ENCODE results near the gene DXO. TPM values are rescaled to one million over a fixed set of nuclear protein-coding genes. Genes with fewer than 3 reads are reported as not detected.
"Not testable (repeated sequence)": the region's sequence is repeated elsewhere in the genome, so short reads cannot be mapped to it uniquely, and the experiment has no call there.

DXO gene
- total and polyA plus RNA-seq, 2 donors (not counting 1 experiment from before 2014, with no cell fraction given) = 36.1 to 150 TPM

DNA sequence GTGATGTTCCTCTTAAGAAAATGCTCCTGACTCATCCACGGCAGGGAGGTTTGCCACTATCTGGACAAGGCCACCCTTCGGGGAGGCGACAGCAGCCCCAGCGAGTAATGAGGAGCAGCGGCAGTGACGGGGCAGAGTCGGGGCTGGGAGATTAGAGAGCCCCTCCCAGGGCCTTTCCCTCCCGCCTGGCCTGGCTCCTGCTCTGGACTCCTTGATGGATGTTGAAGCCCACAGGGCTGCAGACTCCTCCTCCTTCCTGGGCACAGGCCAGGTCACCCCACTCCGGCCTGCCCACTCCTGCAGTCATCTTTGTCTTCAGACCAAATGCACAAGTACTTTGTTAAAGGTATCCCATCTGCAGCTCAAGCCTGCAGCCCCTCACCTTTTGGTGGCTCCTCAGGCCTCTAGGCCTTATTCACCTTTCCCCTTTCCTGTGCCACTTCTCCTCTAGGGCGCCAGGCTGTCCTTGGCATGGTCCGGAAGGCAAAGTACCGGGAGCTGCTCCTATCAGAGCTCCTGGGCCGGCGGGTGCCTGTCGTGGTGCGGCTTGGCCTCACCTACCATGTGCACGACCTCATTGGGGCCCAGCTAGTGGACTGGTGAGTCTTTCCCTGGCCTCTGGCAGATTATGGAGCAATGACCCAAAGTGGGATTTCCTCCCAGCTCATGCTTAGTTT, 41.1 kb upstream of the DXO start:
- H3K27me3 Mint-ChIP-seq; H3K4me1 Mint-ChIP-seq; ATAC-seq (ENCODE audit: low read depth); POLR2A ChIA-PET; H3K9me3 Mint-ChIP-seq (ENCODE audit: insufficient read depth); intact Hi-C loops (cut with micrococcal nuclease); H3K4me2 ChIP-seq (replicated peaks; ENCODE audit: low read depth, low read length, poor library complexity, severe bottlenecking); DNase-seq; H3K27ac Mint-ChIP-seq; H2AFZ ChIP-seq (ENCODE audit: insufficient read depth, low read depth, low read length, poor library complexity, severe bottlenecking); H3K36me3 ChIP-seq (replicated peaks in 1 of 2; ENCODE audit: control extremely low read depth in 1 of 2, control insufficient read depth in 1 of 2, extremely low read depth in 1 of 2, insufficient read depth in 2 of 2, low read length in 1 of 2); CTCF ChIA-PET; H3K9me3 ChIP-seq (ENCODE audit: control extremely low read depth in 1 of 3, control insufficient read depth in 2 of 3, insufficient read depth in 1 of 3, low read length in 2 of 3); H3K27me3 ChIP-seq (replicated peaks in 1 of 4; ENCODE audit: control extremely low read depth in 1 of 4, control insufficient read depth in 3 of 4, insufficient read depth in 4 of 4, low read length in 3 of 4); H3K27ac ChIP-seq (ENCODE audit: low read length in 2 of 2); H4K20me1 ChIP-seq (ENCODE audit: control insufficient read depth, insufficient read depth, low read length, poor library complexity, severe bottlenecking); H3K9ac ChIP-seq (ENCODE audit: low read length); H3K4me3 ChIP-seq (ENCODE audit: control extremely low read depth in 1 of 5, extremely low read depth in 1 of 5, insufficient read depth in 1 of 5, low read depth in 2 of 5, low read length in 4 of 5); H3K4me3 Mint-ChIP-seq; H3K4me1 ChIP-seq (ENCODE audit: control insufficient read depth in 2 of 2, insufficient read depth in 2 of 2, low read length in 2 of 2); H3K79me2 ChIP-seq (ENCODE audit: control insufficient read depth, insufficient read depth, low read length): not testable (repeated sequence)
- WGBS (ENCODE audit: insufficient coverage) = 96% methylated on average over 6 of the region's 17 CpGs

DNA sequence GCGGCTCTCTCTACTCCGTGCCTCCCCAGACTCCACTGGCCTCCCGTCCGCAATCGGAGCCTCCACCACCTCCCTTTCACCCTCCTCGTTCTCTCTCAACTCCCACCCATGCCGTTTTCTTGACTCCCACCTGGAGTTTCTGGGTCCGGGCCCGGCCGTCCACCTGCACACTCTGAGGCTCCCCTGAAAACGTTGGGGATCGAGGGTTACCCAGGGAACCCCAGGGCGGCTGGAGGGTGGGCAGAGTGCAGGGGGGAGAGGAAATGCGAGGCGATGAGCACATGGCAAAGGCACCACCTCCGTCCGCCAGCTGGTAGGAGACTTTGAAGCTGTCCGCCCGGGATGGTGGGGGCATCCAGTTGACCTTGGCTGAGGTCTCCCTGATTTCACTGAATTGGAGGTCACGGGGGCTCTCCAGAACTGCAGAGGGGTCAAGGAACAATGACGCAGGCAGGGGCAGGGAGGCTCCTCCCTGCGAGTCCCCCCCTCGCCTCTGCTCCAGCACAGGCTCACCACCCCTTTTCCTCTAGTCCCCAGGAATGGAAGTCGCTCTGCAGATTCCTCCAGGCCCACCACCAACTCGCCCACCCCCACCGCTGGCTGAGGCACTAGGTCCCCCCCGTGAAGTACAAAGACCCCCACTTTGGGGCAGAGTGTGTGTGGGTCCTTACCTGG, 39.1 kb upstream of the DXO start:
- H3K9me3 ChIP-seq (ENCODE audit: control extremely low read depth in 1 of 3, control insufficient read depth in 2 of 3, insufficient read depth in 1 of 3, low read length in 2 of 3); POLR2A ChIA-PET; H3K4me3 Mint-ChIP-seq; H3K9ac ChIP-seq (ENCODE audit: low read length); H3K27me3 Mint-ChIP-seq; H3K4me3 ChIP-seq (ENCODE audit: control extremely low read depth in 1 of 5, extremely low read depth in 1 of 5, insufficient read depth in 1 of 5, low read depth in 2 of 5, low read length in 4 of 5); DNase-seq; ATAC-seq (ENCODE audit: low read depth); H3K27me3 ChIP-seq (replicated peaks in 1 of 4; ENCODE audit: control extremely low read depth in 1 of 4, control insufficient read depth in 3 of 4, insufficient read depth in 4 of 4, low read length in 3 of 4); H3K4me2 ChIP-seq (replicated peaks; ENCODE audit: low read depth, low read length, poor library complexity, severe bottlenecking); H3K79me2 ChIP-seq (ENCODE audit: control insufficient read depth, insufficient read depth, low read length); intact Hi-C loops (cut with micrococcal nuclease); H3K4me1 Mint-ChIP-seq; H3K36me3 ChIP-seq (replicated peaks in 1 of 2; ENCODE audit: control extremely low read depth in 1 of 2, control insufficient read depth in 1 of 2, extremely low read depth in 1 of 2, insufficient read depth in 2 of 2, low read length in 1 of 2); H3K9me3 Mint-ChIP-seq (ENCODE audit: insufficient read depth); H3K27ac Mint-ChIP-seq; H4K20me1 ChIP-seq (ENCODE audit: control insufficient read depth, insufficient read depth, low read length, poor library complexity, severe bottlenecking); CTCF ChIA-PET; H2AFZ ChIP-seq (ENCODE audit: insufficient read depth, low read depth, low read length, poor library complexity, severe bottlenecking); H3K27ac ChIP-seq (ENCODE audit: low read length in 2 of 2); H3K4me1 ChIP-seq (ENCODE audit: control insufficient read depth in 2 of 2, insufficient read depth in 2 of 2, low read length in 2 of 2): not testable (repeated sequence)
- 50% methylated on average over 2 of the region's 27 CpGs for WGBS (ENCODE audit: insufficient coverage)

- intact Hi-C loops (cut with micrococcal nuclease); H3K9me3 ChIP-seq (ENCODE audit: control extremely low read depth in 1 of 3, control insufficient read depth in 2 of 3, insufficient read depth in 1 of 3, low read length in 2 of 3); H3K27me3 ChIP-seq (replicated peaks in 1 of 4; ENCODE audit: control extremely low read depth in 1 of 4, control insufficient read depth in 3 of 4, insufficient read depth in 4 of 4, low read length in 3 of 4); H4K20me1 ChIP-seq (ENCODE audit: control insufficient read depth, insufficient read depth, low read length, poor library complexity, severe bottlenecking); H3K9ac ChIP-seq (ENCODE audit: low read length); H3K9me3 Mint-ChIP-seq (ENCODE audit: insufficient read depth); H3K4me1 Mint-ChIP-seq; H3K27ac ChIP-seq (ENCODE audit: low read length in 2 of 2); H3K4me3 Mint-ChIP-seq; ATAC-seq (ENCODE audit: low read depth); H3K4me1 ChIP-seq (ENCODE audit: control insufficient read depth in 2 of 2, insufficient read depth in 2 of 2, low read length in 2 of 2); H3K27ac Mint-ChIP-seq; CTCF ChIA-PET; POLR2A ChIA-PET; H3K4me2 ChIP-seq (replicated peaks; ENCODE audit: low read depth, low read length, poor library complexity, severe bottlenecking); H3K79me2 ChIP-seq (ENCODE audit: control insufficient read depth, insufficient read depth, low read length); DNase-seq; H2AFZ ChIP-seq (ENCODE audit: insufficient read depth, low read depth, low read length, poor library complexity, severe bottlenecking); H3K27me3 Mint-ChIP-seq; H3K36me3 ChIP-seq (replicated peaks in 1 of 2; ENCODE audit: control extremely low read depth in 1 of 2, control insufficient read depth in 1 of 2, extremely low read depth in 1 of 2, insufficient read depth in 2 of 2, low read length in 1 of 2); H3K4me3 ChIP-seq (ENCODE audit: control extremely low read depth in 1 of 5, extremely low read depth in 1 of 5, insufficient read depth in 1 of 5, low read depth in 2 of 5, low read length in 4 of 5): not testable (repeated sequence)
- WGBS (ENCODE audit: insufficient coverage) = 62% methylated on average over 3 of the region's 12 CpGs
Measured at GRCh38 chr6:32009537-32009936, 37.6 kb upstream of the DXO start.

GRCh38 chr6:32008616-32009015, 36.7 kb upstream of the DXO start:
- H3K36me3 ChIP-seq (replicated peaks in 1 of 2; ENCODE audit: control extremely low read depth in 1 of 2, control insufficient read depth in 1 of 2, extremely low read depth in 1 of 2, insufficient read depth in 2 of 2, low read length in 1 of 2); DNase-seq; H3K4me1 Mint-ChIP-seq; H3K4me3 ChIP-seq (ENCODE audit: control extremely low read depth in 1 of 5, extremely low read depth in 1 of 5, insufficient read depth in 1 of 5, low read depth in 2 of 5, low read length in 4 of 5); H3K4me2 ChIP-seq (replicated peaks; ENCODE audit: low read depth, low read length, poor library complexity, severe bottlenecking); H3K27me3 Mint-ChIP-seq; H2AFZ ChIP-seq (ENCODE audit: insufficient read depth, low read depth, low read length, poor library complexity, severe bottlenecking); H3K9ac ChIP-seq (ENCODE audit: low read length); H3K9me3 ChIP-seq (ENCODE audit: control extremely low read depth in 1 of 3, control insufficient read depth in 2 of 3, insufficient read depth in 1 of 3, low read length in 2 of 3); POLR2A ChIA-PET; H3K27me3 ChIP-seq (replicated peaks in 1 of 4; ENCODE audit: control extremely low read depth in 1 of 4, control insufficient read depth in 3 of 4, insufficient read depth in 4 of 4, low read length in 3 of 4); H4K20me1 ChIP-seq (ENCODE audit: control insufficient read depth, insufficient read depth, low read length, poor library complexity, severe bottlenecking); H3K9me3 Mint-ChIP-seq (ENCODE audit: insufficient read depth); intact Hi-C loops (cut with micrococcal nuclease); H3K4me3 Mint-ChIP-seq; H3K27ac ChIP-seq (ENCODE audit: low read length in 2 of 2); H3K27ac Mint-ChIP-seq; ATAC-seq (ENCODE audit: low read depth); H3K79me2 ChIP-seq (ENCODE audit: control insufficient read depth, insufficient read depth, low read length); H3K4me1 ChIP-seq (ENCODE audit: control insufficient read depth in 2 of 2, insufficient read depth in 2 of 2, low read length in 2 of 2): not testable (repeated sequence)
- WGBS (ENCODE audit: insufficient coverage) = 29% methylated on average over 3 of the region's 12 CpGs
- CTCF ChIA-PET = interaction anchor here (0.5 kb wide), 1 partner anchor 1165 kb away, joined by 3 read pairs; no protein-coding TSS in a partner anchor

All from B cell (primary cell).